AG04450 (cell line): ENCODE data around the gene SLC39A11. TPM values are rescaled to one million over a fixed set of nuclear protein-coding genes. Genes with fewer than 3 reads are reported as not detected.

ENCODE experiments used
- CTCF ChIA-PET: fragments of 300-600, 350-600 bp; formaldehyde crosslinking; extraction: SDS; loops from one replicate; lab custom pipeline; 2022; ENCODE audit warnings: antibody characterized with exemption, inconsistent platforms; lab: Charles Lee
- POLR2A ChIA-PET: fragments of 350-600 bp; formaldehyde crosslinking; extraction: SDS; loops from one replicate; lab custom pipeline; 2021; ENCODE audit warnings: antibody characterized with exemption, inconsistent platforms; lab: Yijun Ruan, JAX
- DNase-seq: peaks from one replicate; pipeline ENCODE4 v3.0.0-alpha.2; 2011; ENCODE audit warnings: low read depth, low spot score
- H3K27ac ChIP-seq: one replicate; pipeline ENCODE4 v1.5.1; 2012; ENCODE audit warnings: low read depth, low read length, control low read depth
- H3K27me3 ChIP-seq: one replicate; pipeline ENCODE4 v1.6.0; 2012; ENCODE audit warnings: low read length; ENCODE audit not compliant: control insufficient read depth, insufficient read depth
- H3K4me3 ChIP-seq: 2 replicates; pipeline ENCODE4 v1.5.1; 2011; ENCODE audit warnings: mild to moderate bottlenecking, low read depth, low read length, control low read depth
- H3K9me3 ChIP-seq: 2 replicates; pipeline ENCODE4 v1.5.1; 2012; ENCODE audit warnings: low read length; ENCODE audit not compliant: control insufficient read depth, insufficient read depth
- polyA plus RNA-seq: library from polyadenylated mRNA; depleted of rRNA; stranded (reverse); fragments of >200 nt; gene quantifications from 2 replicates; pipeline ENCODE4 v1.2.3, GENCODE V29; 2011
- TF ChIP-seq, protein P1 (sequence below): IDR thresholded peaks from 2 replicates; pipeline ENCODE4 v1.5.1; 2011; ENCODE audit warnings: low read depth, low read length, control low read depth, inconsistent platforms

Gene SLC39A11
- polyA plus RNA-seq, 1 experiment = 18.0 TPM

DNA sequence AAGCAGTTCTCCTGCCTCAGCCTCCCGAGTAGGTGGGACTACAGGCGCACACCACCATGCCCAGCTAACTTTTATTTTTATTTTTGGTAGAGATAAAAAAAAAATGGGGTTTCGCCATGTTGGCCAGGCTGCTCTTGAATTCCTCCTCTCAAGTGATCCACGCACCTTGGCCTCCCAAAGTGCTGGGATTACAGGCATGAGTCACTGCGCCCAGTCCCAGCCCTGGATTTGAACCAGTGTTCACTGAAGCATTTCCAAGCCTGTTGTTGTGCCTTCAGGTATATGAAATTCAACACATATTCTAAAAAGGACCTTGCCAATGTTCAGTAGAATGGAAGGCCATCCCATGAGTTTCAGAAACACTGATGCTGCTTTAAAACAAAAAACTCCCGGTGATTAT, 165.3 kb downstream of the SLC39A11 start:
- DNase-seq = no peak
- TF ChIP-seq, protein P1, sequence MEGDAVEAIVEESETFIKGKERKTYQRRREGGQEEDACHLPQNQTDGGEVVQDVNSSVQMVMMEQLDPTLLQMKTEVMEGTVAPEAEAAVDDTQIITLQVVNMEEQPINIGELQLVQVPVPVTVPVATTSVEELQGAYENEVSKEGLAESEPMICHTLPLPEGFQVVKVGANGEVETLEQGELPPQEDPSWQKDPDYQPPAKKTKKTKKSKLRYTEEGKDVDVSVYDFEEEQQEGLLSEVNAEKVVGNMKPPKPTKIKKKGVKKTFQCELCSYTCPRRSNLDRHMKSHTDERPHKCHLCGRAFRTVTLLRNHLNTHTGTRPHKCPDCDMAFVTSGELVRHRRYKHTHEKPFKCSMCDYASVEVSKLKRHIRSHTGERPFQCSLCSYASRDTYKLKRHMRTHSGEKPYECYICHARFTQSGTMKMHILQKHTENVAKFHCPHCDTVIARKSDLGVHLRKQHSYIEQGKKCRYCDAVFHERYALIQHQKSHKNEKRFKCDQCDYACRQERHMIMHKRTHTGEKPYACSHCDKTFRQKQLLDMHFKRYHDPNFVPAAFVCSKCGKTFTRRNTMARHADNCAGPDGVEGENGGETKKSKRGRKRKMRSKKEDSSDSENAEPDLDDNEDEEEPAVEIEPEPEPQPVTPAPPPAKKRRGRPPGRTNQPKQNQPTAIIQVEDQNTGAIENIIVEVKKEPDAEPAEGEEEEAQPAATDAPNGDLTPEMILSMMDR = no peak
- H3K27me3 ChIP-seq = no peaks in the 10 kb centered on the region
- H3K4me3 ChIP-seq = no peak overlapping the region
- H3K27ac ChIP-seq = no peak overlapping the region
- ChIA-PET CTCF (no interaction called here), POLR2A (no interaction called here)
- H3K9me3 ChIP-seq = no peaks in the 10 kb centered on the region

DNA sequence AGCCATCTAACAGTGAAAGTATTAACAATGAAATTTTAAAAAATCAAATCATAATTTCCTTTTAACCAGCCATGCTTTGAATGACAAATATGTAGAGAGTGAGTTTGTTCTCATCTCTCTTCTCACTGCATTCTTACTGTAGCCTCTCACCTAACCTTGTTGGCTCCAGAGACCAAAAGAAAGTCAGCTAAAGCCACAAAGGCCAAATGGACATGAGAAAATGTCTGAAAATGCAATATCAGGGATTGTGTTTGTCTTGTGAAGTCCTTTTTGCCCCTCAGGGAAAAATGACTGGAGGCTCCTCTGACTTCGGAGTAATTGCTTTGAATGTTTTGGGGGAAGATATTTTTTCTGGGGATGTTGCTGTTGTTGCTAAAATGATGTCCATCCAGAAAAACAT, 166.3 kb downstream of the SLC39A11 start:
- TF ChIP-seq, protein P1 = no peak
- CTCF ChIA-PET = no interaction called here
- H3K4me3 ChIP-seq = no peak overlapping the region
- POLR2A ChIA-PET = no interaction called here
- H3K27ac ChIP-seq = no peak overlapping the region
- H3K27me3 ChIP-seq = no peaks in the 10 kb centered on the region
- no peak for DNase-seq
- H3K9me3 ChIP-seq = no peaks in the 10 kb centered on the region

DNA sequence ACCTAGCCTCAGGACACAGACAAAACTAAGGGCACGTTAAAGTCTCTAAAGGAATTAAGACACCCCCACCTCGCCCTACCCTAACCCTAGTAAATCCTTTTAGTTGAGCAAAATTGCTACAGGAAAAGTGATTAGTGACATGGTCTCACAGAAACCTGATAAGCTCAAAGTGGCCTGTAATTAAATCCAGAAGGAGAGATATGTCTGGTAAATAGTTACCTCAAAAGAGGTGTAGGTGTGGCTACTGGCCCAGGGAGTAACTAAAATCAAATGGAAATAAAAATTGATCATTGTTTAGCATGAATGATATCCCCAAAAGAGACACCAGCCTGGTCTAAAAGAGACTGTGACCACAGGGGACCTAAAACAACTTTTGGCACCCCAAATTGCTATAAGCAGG, 168.3 kb downstream of the SLC39A11 start:
- Histone ChIP-seq H3K9me3 (no peaks in the 10 kb centered on the region), H3K27ac (no peak overlapping the region), H3K4me3 (no peak overlapping the region), H3K27me3 (no peaks in the 10 kb centered on the region)
- POLR2A ChIA-PET = no interaction called here
- TF ChIP-seq, protein P1 = no peak
- CTCF ChIA-PET = no interaction called here
- DNase-seq = no peak

DNA sequence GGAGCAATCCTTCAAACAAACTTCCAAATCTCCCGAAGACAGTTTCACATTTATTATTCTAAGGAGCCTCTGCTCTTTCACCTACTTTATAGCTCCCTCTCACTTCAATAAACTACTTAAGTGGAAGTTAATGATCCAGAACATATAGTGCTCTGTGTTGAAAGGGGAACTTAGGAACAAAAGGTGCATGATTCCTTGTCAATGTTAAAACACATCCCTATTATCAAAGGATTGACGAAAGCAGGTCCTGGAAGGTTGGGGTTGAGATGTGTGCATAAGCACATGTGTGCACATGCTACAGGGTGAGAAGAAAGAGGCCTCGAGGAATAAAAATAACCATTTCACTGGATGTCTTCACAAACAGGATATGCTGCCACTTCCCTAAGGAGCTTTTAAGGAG, 170.3 kb downstream of the SLC39A11 start:
- TF ChIP-seq, protein P1 = no peak
- POLR2A ChIA-PET = no interaction called here
- H3K4me3 ChIP-seq = no peak overlapping the region

DNA sequence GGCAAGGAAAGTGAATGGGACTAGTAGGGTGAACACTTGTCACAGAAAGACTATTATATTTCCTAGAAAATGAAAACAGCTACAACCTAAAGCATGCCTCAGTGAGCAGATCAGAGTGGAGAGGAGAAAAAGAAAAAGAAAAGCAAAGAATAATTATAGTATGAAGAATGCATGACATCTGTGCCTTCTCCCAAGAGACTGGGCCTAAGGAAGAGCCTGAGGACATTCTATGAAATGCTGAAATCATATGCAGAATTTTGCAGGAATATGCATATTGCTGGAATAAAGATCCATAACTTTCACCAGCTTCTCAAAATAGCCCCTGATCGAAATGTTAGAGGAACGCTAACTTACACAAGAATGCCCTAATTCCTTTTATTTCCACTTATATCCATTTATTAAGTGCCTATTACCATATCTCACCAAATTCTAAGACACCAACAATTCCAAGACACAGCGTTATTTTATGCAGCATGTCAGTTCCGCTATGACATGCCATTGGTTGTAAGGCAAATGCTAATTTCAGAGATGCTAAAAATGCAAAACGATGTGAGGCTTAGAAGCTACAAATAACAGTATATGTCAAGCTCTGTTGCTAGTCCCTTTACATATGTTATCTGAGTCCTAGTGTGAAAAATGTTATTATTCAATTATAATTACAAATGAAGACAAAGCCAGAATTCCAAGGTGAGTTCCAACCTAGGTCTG, 171.0 kb downstream of the SLC39A11 start:
- DNase-seq = no peak
- H3K4me3 ChIP-seq = no peak overlapping the region
- CTCF ChIA-PET = no interaction called here
- TF ChIP-seq, protein P1 = no peak
- H3K9me3 ChIP-seq = peaks cover 5% of the 10 kb centered on the region; the same call in 1 of the 2 replicates
- no peaks in the 10 kb centered on the region for H3K27me3 ChIP-seq
- no peak overlapping the region for H3K27ac ChIP-seq
- POLR2A ChIA-PET = no interaction called here

More for the DNA sequence above, 170.3 kb downstream of the SLC39A11 start:
- CTCF ChIA-PET = interaction anchor here (0.6 to 2.1 kb wide), 3 partner anchors 64 to 269 kb away, joined by 3 to 5 read pairs (median 3); no protein-coding TSS in a partner anchor
- no peaks in the 10 kb centered on the region for H3K27me3 ChIP-seq
- peaks cover under 1% of the 10 kb centered on the region; the same call in 1 of the 2 replicates for H3K9me3 ChIP-seq
- H3K27ac ChIP-seq = no peak overlapping the region
- DNase-seq = no peak
